H7 (cell line): ENCODE results near the gene FLRT3. TPM values are rescaled to one million over a fixed set of nuclear protein-coding genes. Genes with fewer than 3 reads are reported as not detected.

Experiments used
- DNase-seq: peaks from one replicate; pipeline ENCODE4 v3.0.0; 2012
- H3K27me3 ChIP-seq: 2 replicates; pipeline ENCODE4 v1.6.0; 2011; ENCODE audit warnings: mild to moderate bottlenecking, low read length; ENCODE audit not compliant: control insufficient read depth, insufficient read depth
- H3K36me3 ChIP-seq: replicated peaks from 2 replicates; pipeline ENCODE4 v1.5.1; 2011; ENCODE audit warnings: low read length; ENCODE audit not compliant: control insufficient read depth, insufficient read depth
- H3K4me3 ChIP-seq: 2 replicates; pipeline ENCODE4 v1.5.1; 2011; ENCODE audit warnings: low read depth, mild to moderate bottlenecking, control low read depth, low read length, moderate library complexity; ENCODE audit not compliant: insufficient read depth
- total RNA-seq: library from RNA; depleted of rRNA; stranded (reverse); fragments of >200 nt; shearing (Covaris generic); gene quantifications from 2 replicates; pipeline ENCODE4 v1.2.3, GENCODE V29; 2014

FLRT3 gene
- total RNA-seq, 1 experiment from 2014 or later, result 3.2 TPM

- H3K27me3 ChIP-seq, result no peaks in the 10 kb centered on the region
- DNase-seq, result no peak
- no peak overlapping the region for H3K4me3 ChIP-seq
- H3K36me3 ChIP-seq, result no peaks in the 10 kb centered on the region
Measured at GRCh38 chr20:14341801-14342200, 4.4 kb upstream of the FLRT3 start.

GRCh38 chr20:14336686-14337085 lies 726 bp downstream of the FLRT3 start:
- Histone ChIP-seq H3K4me3 (peak overlapping the region; percentile 4; the same call in 1 of the 2 replicates), H3K27me3 (peaks cover under 1% of the 10 kb centered on the region), H3K36me3 (no peaks in the 10 kb centered on the region)
- DNase-seq, result no peak

- Histone ChIP-seq H3K4me3 (no peak overlapping the region), H3K36me3 (no peaks in the 10 kb centered on the region), H3K27me3 (peaks cover 2% of the 10 kb centered on the region)
- no peak for DNase-seq
Measured at GRCh38 chr20:14335052-14335451, 2.4 kb downstream of the FLRT3 start.

GRCh38 chr20:14334306-14334930 lies 3.0 kb downstream of the FLRT3 start:
- H3K36me3 ChIP-seq, result no peaks in the 10 kb centered on the region
- H3K27me3 ChIP-seq, result peaks cover 2% of the 10 kb centered on the region
- no peak overlapping the region for H3K4me3 ChIP-seq
- peak; percentile 15 for DNase-seq

GRCh38 chr20:14333721-14334120 lies 3.7 kb downstream of the FLRT3 start:
- peaks cover 2% of the 10 kb centered on the region for H3K27me3 ChIP-seq
- H3K4me3 ChIP-seq, result no peak overlapping the region
- no peaks in the 10 kb centered on the region for H3K36me3 ChIP-seq
- DNase-seq, result no peak

- Histone ChIP-seq H3K27me3 (peaks cover 2% of the 10 kb centered on the region), H3K36me3 (no peaks in the 10 kb centered on the region), H3K4me3 (no peak overlapping the region)
- DNase-seq, result no peak
Measured at GRCh38 chr20:14332866-14333265, 4.5 kb downstream of the FLRT3 start.

- H3K4me3 ChIP-seq, result no peak overlapping the region
Measured at GRCh38 chr20:14331646-14332045, 5.8 kb downstream of the FLRT3 start.

GRCh38 chr20:14319704-14320103 lies 17.7 kb downstream of the FLRT3 start:
- H3K36me3 ChIP-seq, result no peaks in the 10 kb centered on the region
- DNase-seq, result no peak
- no peaks in the 10 kb centered on the region for H3K27me3 ChIP-seq
- no peak overlapping the region for H3K4me3 ChIP-seq

More at GRCh38 chr20:14331646-14332045, 5.8 kb downstream of the FLRT3 start:
- DNase-seq, result no peak
- Histone ChIP-seq H3K27me3 (peaks cover 2% of the 10 kb centered on the region), H3K36me3 (no peaks in the 10 kb centered on the region)

GRCh38 chr20:14313341-14314020 lies 23.9 kb downstream of the FLRT3 start:
- no peak for DNase-seq
- no peaks in the 10 kb centered on the region for H3K27me3 ChIP-seq
- no peaks in the 10 kb centered on the region for H3K36me3 ChIP-seq
- no peak overlapping the region for H3K4me3 ChIP-seq

GRCh38 chr20:14312001-14312400 lies 25.4 kb downstream of the FLRT3 start:
- Histone ChIP-seq H3K36me3 (no peaks in the 10 kb centered on the region), H3K27me3 (no peaks in the 10 kb centered on the region), H3K4me3 (no peak overlapping the region)
- no peak for DNase-seq

- no peaks in the 10 kb centered on the region for H3K36me3 ChIP-seq
- no peak for DNase-seq
- H3K4me3 ChIP-seq, result no peak overlapping the region
- H3K27me3 ChIP-seq, result no peaks in the 10 kb centered on the region
Measured at GRCh38 chr20:14310977-14311627, 26.3 kb downstream of the FLRT3 start.

GRCh38 chr20:14307956-14308355 lies 29.5 kb downstream of the FLRT3 start:
- H3K4me3 ChIP-seq, result no peak overlapping the region
- no peak for DNase-seq
- no peaks in the 10 kb centered on the region for H3K36me3 ChIP-seq
- no peaks in the 10 kb centered on the region for H3K27me3 ChIP-seq

- H3K36me3 ChIP-seq, result no peaks in the 10 kb centered on the region
- no peaks in the 10 kb centered on the region for H3K27me3 ChIP-seq
- H3K4me3 ChIP-seq, result no peak overlapping the region
- no peak for DNase-seq
Measured at GRCh38 chr20:14304472-14304871, 32.9 kb downstream of the FLRT3 start.

- DNase-seq, result no peak
- no peaks in the 10 kb centered on the region for H3K27me3 ChIP-seq
- no peak overlapping the region for H3K4me3 ChIP-seq
- H3K36me3 ChIP-seq, result no peaks in the 10 kb centered on the region
Measured at GRCh38 chr20:14303651-14304050, 33.8 kb downstream of the FLRT3 start.

GRCh38 chr20:14303106-14303505 lies 34.3 kb downstream of the FLRT3 start:
- no peaks in the 10 kb centered on the region for H3K36me3 ChIP-seq
- H3K4me3 ChIP-seq, result no peak overlapping the region
- DNase-seq, result no peak
- H3K27me3 ChIP-seq, result no peaks in the 10 kb centered on the region
